ENCODE results near the gene ASCC3.

The ASCC3 gene

DNA sequence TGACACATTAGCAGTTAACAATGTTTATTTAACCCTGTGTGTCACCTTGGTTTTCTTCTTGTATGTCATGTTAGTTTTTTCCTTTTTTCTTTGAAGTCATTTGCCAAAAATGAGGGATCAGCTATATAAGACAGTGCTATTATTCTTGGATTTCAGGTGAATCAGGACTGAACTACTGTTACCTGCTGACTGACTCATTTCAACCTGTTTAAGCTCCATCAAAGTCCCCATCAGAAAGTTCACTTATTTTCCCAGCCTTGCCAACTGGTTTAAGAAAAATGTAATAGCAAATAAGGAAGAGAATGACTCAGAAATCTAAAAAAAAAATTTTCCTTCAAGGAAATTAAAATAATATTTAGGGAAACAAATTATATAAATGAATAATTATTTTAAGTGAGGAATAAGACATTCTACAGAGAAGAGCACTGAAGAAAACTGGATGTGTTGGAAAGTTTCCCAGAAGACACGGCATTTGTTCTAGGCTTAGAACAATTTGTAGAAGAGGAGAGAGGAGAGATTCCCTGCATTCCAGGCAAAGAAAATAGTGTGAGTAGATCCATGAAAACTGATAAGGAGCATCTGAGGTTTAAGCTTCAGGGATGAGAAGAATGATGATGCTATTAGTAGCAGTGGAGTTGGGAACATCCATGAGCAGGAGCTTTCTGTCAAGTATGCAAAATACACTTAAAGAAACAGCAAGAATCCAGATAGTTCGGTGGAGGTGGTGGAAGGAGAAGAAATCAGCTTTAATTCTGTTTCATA, 331.5 kb downstream of the ASCC3 start:
- in situ Hi-C loops (cut with MboI; ENCODE audit: low pct_unique_long_range_greater_than_20kb, low sequenced_read_pairs), result no loop called here

DNA sequence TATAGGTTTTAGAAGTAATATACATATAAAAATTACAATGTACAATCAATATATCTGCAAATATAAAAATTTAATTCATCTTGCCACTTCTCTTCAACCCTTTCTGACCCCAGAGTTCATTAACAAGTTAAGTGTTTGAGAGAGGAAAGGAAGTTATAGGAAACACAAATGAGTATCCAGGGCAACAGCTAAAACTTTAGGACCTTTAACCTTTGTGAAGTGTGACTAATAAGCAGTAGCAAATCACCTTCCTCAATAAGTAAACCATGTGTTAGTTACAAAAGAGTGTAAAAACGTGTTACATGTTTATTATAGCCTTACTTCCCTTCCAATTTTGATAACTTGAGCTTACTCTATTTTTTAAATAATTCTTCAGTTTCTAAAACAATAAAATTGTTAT, 343.0 kb downstream of the ASCC3 start:
- in situ Hi-C loops (cut with MboI; ENCODE audit: low pct_unique_long_range_greater_than_20kb, low sequenced_read_pairs), result no loop called here
- DNase-seq, result no peak

More for the DNA sequence above, 331.5 kb downstream of the ASCC3 start:
- DNase-seq, result no peak

DNA sequence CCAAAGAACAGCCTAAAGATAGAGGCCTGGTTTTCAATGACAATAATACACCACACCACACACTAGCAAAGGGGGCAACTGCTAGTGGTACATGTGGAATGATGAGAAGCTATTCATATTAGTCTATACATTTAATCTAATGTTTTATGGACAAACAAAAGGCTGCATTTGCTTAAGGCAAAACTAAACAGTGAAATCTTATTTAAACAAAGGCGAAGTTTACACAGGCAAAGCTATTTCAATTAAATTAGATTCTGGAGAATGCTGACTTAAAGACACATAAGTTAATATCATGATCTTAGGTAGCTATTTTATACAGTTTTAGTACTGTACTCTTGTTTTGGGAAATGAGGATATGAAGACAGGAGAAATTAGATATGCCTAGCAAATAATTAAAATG, 362.5 kb downstream of the ASCC3 start:
- in situ Hi-C loops (cut with MboI; ENCODE audit: low pct_unique_long_range_greater_than_20kb, low sequenced_read_pairs), result no loop called here
- no peak for DNase-seq

DNA sequence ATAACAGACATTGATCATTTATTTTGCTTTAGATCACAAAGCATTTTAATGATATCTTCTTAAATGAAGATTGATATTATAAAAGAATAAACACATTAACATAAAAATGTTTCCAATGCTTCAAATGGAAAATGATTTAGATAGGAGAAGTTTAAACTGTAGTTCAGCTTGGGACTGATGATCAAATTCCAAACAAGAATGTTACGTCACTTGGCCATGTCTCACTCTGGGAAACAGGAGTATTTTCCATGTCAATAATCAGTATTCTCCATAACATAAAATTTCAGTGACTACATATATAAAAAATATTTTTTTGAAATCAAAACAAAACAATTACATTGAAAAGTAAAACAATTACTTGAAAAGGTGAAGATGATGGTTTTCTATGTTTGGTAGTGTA, 363.5 kb downstream of the ASCC3 start:
- no peak for DNase-seq
- in situ Hi-C loops (cut with MboI; ENCODE audit: low pct_unique_long_range_greater_than_20kb, low sequenced_read_pairs), result no loop called here

DNA sequence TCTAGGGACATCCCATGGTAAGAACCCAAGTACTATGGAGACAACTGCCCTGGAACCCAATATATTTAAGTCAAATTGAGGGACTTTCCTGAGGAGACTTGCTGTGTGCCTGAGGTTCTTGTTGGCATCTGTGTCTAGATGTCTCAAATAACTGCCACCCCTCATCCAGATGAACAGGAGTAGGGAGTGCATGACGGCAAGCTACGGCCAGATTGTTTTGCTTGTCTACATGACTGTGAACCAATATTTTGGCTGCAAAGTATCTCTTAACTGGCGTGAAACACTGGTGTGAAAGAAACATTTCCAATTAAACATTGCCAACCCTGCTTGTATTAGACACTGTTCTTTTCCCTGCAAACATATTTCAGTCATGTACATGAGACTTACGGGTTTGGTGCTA, 364.0 kb downstream of the ASCC3 start:
- no peak for DNase-seq
- in situ Hi-C loops (cut with MboI; ENCODE audit: low pct_unique_long_range_greater_than_20kb, low sequenced_read_pairs), result no loop called here

DNA sequence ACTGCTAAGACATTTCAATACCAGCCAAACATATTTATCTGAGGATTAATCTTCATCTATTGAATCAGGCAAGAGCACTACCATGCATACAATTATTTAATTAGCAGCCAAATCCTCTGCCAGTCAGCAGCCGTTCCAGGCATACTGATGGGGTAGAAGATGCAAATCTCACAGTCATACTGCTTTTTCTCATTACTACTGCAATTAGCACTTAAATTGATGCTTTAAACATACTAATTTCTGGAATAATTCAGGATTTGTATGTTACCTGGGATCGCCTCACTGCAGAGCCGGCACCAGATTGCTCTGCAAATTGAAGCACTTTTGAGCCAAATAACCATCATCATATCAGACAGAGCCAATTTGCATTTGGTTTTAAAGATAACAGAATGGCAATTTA, 366.5 kb downstream of the ASCC3 start:
- no peak for DNase-seq
- in situ Hi-C loops (cut with MboI; ENCODE audit: low pct_unique_long_range_greater_than_20kb, low sequenced_read_pairs), result no loop called here

DNA sequence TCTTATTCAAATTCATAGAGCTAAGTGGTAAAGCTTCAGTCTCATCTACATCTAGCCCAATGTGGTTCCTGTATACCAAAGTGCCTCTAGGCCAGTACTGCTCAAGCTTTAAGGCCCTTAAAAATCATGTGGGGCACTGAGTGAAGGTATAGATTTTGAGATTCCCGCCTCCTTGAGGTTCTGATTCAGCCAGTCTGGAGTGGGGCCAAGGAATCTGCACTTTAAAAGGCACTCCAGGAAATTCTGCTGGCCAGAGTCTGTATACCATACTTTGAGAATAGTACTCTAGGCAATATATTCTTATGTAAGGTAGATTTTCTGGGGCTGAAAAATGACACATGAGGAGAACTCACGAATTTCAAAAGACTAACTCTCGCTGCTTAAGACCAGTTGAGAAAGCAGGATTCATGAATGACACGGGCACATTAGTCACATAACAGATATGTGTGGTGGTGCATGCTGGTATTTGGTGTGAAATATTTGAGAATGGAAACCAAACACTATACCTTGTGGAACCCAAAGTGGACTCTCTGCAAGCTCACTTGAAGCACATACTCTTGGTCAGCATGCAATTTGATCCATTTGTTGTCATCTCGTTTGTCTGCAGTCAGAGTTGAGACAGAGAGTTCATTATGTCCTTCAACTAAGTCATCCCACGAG, 368.8 kb downstream of the ASCC3 start:
- in situ Hi-C loops (cut with MboI; ENCODE audit: low pct_unique_long_range_greater_than_20kb, low sequenced_read_pairs), result no loop called here
- DNase-seq, result no peak

DNA sequence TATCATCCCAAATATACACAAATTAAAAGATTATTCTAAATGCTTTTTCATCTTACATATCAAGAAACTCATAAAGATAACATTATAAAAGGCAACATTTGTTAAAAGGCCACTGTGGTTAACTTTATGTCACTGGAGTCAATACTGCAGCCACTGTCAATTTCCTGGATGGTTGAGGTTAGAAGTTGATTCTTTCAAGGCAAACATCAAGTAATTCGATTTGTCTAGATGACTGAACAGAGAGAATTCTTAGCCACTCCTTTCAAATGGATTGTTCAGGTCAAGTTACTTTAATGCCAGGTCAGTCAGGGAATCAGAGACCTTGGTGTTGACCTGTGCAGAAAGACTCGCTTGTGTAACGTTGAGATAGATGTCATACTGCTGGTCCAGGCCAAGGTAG, 372.0 kb downstream of the ASCC3 start:
- no peak for DNase-seq
- in situ Hi-C loops (cut with MboI; ENCODE audit: low pct_unique_long_range_greater_than_20kb, low sequenced_read_pairs), result no loop called here

DNA sequence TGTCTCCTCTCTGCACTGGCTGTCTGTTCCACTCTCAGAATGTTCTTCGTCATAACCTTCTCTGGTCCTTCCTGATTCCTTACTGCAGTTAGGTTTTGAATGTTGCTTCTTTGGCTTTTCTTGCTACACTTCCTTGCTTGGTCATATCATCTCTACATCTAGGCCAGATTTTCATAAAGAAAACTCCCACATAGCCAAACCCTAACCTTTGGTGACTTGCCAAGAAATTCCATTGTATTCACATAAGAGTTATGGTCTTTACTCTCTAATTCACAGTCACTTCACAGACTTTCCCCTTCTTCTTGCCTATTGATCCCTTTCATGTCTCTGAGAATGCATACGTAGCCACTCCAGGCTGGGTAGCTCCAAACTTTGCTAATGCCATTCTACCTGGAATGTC, 374.5 kb downstream of the ASCC3 start:
- in situ Hi-C loops (cut with MboI; ENCODE audit: low pct_unique_long_range_greater_than_20kb, low sequenced_read_pairs), result no loop called here
- no peak for DNase-seq

DNA sequence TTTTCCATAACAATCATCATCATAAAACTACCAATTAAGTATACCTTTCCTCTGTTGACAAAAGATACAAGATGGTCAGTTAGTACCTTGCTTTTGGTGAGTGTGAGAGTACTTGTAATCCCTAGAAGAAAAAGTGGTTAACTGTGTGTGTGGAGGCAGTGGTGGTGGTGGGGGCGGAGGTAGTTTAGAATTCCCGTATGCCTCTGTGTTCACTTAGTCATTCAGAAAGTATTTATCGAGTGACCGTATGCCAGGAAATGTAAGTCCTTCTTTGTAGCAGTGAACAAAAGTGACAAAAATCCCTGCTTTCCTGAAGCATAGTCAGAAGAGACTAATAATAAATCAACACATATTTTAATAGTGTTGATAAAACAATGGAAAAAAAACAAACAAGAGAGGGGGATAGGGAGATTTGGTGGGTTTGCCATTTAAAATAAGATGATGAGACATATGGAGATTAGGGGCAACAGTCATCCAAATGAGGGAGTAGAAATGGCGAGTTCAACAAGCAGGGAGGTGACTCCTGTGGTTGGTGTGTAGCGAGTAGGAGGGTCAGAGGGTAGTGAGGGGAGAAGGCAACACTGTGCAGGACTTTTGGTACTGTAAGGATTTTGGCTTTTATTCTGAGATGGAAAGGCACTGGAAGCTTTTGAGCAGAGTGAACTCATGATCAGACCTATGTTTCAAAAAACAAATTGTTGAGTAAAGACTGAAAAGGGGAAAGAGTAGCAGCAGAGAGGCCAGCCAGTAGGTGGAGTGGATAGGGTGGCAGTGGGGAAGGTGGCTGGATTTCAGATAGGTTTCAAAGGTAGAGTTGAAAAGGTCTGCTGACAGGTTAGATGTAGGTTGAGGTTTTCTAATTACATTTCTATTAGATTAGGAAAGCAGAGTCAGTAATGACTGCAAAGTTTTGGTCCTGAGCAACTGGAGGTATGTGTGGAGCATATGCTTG, 376.1 kb downstream of the ASCC3 start:
- no peak for DNase-seq
- in situ Hi-C loops (cut with MboI; ENCODE audit: low pct_unique_long_range_greater_than_20kb, low sequenced_read_pairs), result no loop called here

DNA sequence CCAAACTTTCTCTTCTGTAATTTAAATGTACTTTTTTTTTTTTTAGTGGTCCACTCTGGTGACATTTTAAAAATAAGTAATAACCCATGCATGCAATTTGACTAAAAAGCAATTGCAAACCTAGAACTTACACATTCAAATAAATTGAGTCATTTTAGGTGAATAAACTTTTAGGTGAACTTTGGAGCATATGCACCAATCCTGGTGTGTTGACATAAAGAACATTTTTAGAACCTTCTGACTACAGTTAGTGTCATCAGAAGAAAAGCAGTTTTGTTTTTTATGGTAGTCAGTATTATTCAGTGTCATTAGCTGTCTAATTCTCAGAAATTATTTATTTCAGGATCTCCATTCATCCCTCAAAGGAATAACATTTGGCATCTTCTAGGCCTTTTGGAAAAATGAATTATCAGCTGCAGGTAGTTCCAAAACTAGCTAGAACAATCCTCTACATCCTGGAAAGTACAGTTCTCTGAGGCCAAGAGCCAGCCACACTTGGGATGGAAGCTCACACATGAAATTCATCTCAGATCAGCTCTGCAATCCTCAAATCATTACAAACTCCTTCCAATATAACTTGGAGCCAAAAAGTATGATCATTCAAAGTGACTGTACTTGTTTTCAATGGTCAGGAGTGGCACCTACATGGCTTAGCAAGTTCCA, 378.0 kb downstream of the ASCC3 start:
- DNase-seq, result no peak
- in situ Hi-C loops (cut with MboI; ENCODE audit: low pct_unique_long_range_greater_than_20kb, low sequenced_read_pairs), result no loop called here

DNA sequence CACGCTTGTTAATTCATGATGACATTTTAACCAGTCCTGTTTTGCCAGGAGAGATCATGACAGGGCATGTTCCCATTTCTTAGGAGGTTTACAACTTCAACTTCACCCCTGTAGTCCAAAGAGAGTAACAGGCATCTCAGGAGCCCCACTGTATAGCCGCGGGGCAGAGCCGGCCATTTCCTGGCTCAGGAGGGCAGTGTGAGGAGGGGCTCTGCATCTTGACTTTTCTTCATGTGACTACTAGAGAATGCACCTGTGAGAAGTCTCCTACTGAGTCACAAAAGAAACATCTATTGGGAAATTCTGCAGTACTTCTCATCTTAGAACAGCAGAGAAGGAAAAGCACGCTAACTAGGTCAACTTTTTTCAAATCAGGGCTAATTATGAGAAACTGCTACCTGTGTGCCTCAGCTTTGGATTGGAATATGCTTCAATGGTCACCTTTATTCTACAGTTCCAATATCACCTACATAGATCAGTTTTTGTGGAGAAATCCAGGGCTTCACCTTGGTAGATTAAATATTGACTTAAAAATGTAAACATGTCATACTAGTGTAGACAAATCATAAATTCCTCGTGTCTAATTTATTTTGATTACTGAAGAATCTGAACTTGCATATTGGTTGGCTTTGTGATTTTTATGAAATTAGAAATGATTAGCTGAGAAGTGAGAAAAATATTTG, 387.8 kb downstream of the ASCC3 start:
- DNase-seq, result no peak
- in situ Hi-C loops (cut with MboI; ENCODE audit: low pct_unique_long_range_greater_than_20kb, low sequenced_read_pairs), result loop anchor here (25.0 kb wide), 1 partner anchor 381 kb away; no protein-coding TSS in a partner anchor

DNA sequence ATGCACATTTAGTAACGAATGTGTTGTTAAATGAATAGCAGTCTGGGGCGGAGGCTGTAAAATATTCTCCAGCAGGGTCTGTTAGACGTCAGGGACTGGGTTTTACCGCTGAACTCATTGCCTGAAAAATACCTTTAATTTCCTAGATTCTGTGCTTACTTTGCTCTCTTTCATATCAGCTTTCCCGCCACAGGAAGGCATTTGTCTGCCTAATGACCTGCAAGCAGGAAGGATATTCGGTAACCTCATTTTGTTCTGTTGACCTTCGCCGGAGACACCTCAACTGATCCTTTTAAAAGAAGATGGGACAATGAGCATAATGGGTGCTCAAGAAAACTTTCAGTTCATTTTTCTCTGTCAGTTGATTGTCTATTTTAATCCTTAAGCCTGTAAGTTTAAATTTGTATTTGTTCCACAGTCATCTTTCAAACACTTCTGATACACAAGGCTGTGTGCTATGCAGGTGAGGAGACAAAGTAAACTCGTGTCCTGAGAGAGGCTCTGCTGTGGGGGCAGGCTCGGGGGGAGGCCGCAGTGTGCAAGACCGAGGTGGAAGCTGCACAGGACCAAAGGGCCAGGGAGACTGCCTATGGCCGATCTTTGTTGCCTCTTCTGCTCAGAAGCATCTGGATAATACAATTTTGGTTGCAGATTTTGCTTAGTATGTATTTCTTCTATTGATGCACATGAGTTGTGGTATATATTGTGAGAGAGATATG, 389.0 kb downstream of the ASCC3 start:
- in situ Hi-C loops (cut with MboI; ENCODE audit: low pct_unique_long_range_greater_than_20kb, low sequenced_read_pairs), result loop anchor here (25.0 kb wide), 1 partner anchor 380 kb away; no protein-coding TSS in a partner anchor
- no peak for DNase-seq

DNA sequence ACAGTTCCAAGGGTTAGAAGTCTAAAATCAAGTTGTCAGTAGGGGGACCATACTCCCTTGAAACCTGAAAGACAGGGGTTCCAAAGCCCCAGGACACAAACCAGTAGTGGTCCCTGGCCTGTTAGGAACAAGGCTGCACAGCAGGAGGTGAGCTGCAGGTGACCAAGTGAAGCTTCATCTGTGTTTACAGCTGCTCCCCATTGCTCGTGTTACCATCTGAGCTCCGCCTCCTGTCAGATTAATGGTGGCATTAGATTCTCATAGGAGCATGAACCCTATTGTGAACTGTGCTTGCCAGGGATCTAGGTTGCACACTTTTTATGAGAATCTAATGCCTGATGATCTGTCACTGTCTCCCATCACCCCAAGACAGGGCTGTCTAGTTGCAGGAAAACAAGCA, 391.1 kb downstream of the ASCC3 start:
- no peak for DNase-seq
- in situ Hi-C loops (cut with MboI; ENCODE audit: low pct_unique_long_range_greater_than_20kb, low sequenced_read_pairs), result loop anchor here (25.0 kb wide), 1 partner anchor 378 kb away; no protein-coding TSS in a partner anchor

DNA sequence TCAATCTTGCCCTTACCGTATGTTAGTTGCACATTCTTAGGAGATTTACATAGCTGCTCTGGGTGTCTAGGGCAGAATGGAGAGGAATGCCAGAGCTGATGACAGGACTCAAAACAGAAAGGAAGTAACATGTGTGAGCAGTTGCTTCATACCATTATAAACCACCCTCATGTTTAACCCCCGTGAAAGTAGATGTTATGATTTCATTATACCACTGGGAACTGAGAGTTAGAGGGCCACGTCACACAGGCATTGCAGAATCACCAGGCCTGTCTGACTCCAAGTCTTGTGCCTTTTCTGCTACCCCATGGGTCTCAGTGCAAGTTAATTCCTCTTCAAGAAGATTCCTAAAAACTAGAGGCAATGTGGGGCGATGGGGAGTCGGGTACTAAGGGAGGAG, 392.9 kb downstream of the ASCC3 start:
- in situ Hi-C loops (cut with MboI; ENCODE audit: low pct_unique_long_range_greater_than_20kb, low sequenced_read_pairs), result loop anchor here (25.0 kb wide), 1 partner anchor 376 kb away; no protein-coding TSS in a partner anchor
- DNase-seq, result no peak

DNA sequence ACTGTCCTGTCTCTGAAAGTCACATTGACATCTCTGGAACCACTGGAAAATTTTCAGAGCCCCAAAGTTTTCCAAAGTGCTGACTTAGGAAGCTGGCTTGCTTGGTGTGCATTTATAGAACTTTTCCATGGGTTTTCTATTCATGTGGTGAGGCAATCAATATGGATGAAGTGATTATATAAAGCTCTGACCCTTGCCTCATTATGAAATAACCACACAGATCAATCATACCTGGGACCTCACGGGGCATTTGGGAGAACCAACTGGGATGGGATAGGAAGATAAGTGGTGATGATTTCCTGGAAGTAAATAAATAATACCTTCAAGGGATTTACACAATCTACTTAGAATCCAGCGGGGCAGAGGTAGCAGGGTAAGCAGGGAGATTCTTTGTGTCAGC, 393.5 kb downstream of the ASCC3 start:
- in situ Hi-C loops (cut with MboI; ENCODE audit: low pct_unique_long_range_greater_than_20kb, low sequenced_read_pairs), result loop anchor here (25.0 kb wide), 1 partner anchor 375 kb away; no protein-coding TSS in a partner anchor
- no peak for DNase-seq

DNA sequence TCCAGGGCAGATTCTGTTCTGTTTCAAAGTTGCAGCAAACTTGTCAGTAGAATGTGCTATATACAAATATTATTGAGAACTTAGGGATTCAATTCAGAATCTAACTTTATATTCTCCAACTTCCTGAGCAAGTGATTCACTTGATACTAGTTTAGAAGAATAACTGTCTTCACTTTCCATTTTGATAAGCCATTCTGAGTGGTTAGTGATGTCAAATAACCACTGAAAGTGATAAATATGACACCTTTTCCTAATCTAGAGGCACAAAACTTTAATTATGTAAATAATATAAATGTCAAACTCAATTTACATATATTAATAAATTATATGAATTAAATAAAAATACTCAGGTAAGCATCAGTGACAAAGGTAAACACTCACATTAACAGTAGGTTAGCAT, 395.9 kb downstream of the ASCC3 start:
- no peak for DNase-seq
- in situ Hi-C loops (cut with MboI; ENCODE audit: low pct_unique_long_range_greater_than_20kb, low sequenced_read_pairs), result loop anchor here (25.0 kb wide), 1 partner anchor 373 kb away; no protein-coding TSS in a partner anchor

DNA sequence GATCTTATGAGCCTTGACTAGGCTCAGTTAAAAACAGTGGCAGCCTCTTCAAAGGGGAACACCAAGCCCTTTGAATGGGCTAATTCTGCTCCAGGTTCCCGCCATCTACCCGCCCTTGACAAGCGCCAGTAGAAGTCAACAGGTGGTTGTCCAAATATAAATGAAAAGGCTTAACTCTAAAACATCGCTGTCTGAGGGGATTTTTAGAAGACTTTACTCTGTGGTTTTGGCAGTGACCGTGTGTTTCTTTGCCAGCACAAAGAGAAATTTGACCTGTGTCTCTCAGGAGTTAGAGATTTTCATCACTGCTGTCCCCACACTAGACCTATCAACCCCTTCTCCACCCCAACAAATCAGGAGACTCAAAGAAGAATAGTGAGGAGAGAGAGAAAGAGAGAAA, 396.7 kb downstream of the ASCC3 start:
- DNase-seq, result no peak
- in situ Hi-C loops (cut with MboI; ENCODE audit: low pct_unique_long_range_greater_than_20kb, low sequenced_read_pairs), result loop anchor here (25.0 kb wide), 1 partner anchor 372 kb away; no protein-coding TSS in a partner anchor
